Testis (tissue), 3 donors: ENCODE results near the gene NFIX. TPM values are rescaled to one million over a fixed set of nuclear protein-coding genes. Genes with fewer than 3 reads are reported as not detected.
"Not testable (repeated sequence)": the region's sequence is repeated elsewhere in the genome, so short reads cannot be mapped to it uniquely, and the experiment has no call there.

Experiments used
- DNase-seq: peaks from one replicate; pipeline ENCODE4 v3.0.0-alpha.2; 2019
- H3K27ac ChIP-seq, 2 donors: fragments of 200-600 bp; sonication (generic); one replicate each; pipeline ENCODE4 v1.5.1; 2019
- H3K27me3 ChIP-seq: fragments of 200-600 bp; sonication (generic); one replicate; pipeline ENCODE4 v1.5.1; 2019
- H3K36me3 ChIP-seq: fragments of 200-600 bp; sonication (generic); one replicate; pipeline ENCODE4 v1.5.1; 2017; ENCODE audit warnings: low read depth; ENCODE audit errors: missing control alignments
- H3K4me1 ChIP-seq: fragments of 200-600 bp; sonication (generic); one replicate; pipeline ENCODE4 v1.5.1; 2019
- H3K4me3 ChIP-seq, 2 donors: fragments of 200-600 bp; sonication (generic); one replicate each; pipeline ENCODE4 v1.5.1; 2017 to 2019
- H3K9me3 ChIP-seq: fragments of 200-600 bp; sonication (generic); one replicate; pipeline ENCODE4 v1.5.1; 2017
- POLR2A ChIP-seq: fragments of 450-650 bp; IDR thresholded peaks from one replicate; pipeline ENCODE4 v1.6.1; 2017; ENCODE audit warnings: antibody characterized with exemption, mild to moderate bottlenecking, moderate library complexity
- WGBS, 2 donors: methylation state at CpG; one replicate each; pipeline ENCODE4 v1.1.5; 2018; 5-methylcytosine and 5-hydroxymethylcytosine counted together
- intact Hi-C: fragments of 100-400 bp; cut with DNase I; formaldehyde crosslinking; loops from one replicate; pipeline ENCODE4 v1.15.1; 2023; ENCODE audit warnings: low total_unique reads
- polyA plus RNA-seq: library from polyadenylated mRNA; stranded (reverse); fragments of 350-450 nt; fragmentation: Illumina TruSeq; extraction: RNeasy Lipid Tissue Mini Kit (QIAGEN cat#74804); gene quantifications from one replicate; pipeline ENCODE4 v1.2.3, GENCODE V29; 2014; ENCODE audit warnings: low read depth, low replicate concordance; ENCODE audit not compliant: insufficient read depth
- total RNA-seq, 2 donors: library from RNA; depleted of rRNA; stranded (reverse); fragments of >200 nt; gene quantifications; one replicate each; pipeline ENCODE4 v1.2.3, GENCODE V29; 2016
- TF ChIP-seq, protein P1 (sequence below), 3 experiments: fragments of 450-650 bp in 2 of 3; fragments of 200-600 bp in 1 of 3; sonication (generic) in 1 of 3; IDR thresholded peaks; one replicate each; pipeline ENCODE4 v1.5.1; 2016 to 2019; ENCODE audit warnings: antibody characterized with exemption in 3 of 3, mild to moderate bottlenecking in 2 of 3, moderate library complexity in 1 of 3

NFIX gene
- total and polyA plus RNA-seq, 3 donors from 2014 or later: 47.4 to 62.4 (median 51.7) TPM

DNA sequence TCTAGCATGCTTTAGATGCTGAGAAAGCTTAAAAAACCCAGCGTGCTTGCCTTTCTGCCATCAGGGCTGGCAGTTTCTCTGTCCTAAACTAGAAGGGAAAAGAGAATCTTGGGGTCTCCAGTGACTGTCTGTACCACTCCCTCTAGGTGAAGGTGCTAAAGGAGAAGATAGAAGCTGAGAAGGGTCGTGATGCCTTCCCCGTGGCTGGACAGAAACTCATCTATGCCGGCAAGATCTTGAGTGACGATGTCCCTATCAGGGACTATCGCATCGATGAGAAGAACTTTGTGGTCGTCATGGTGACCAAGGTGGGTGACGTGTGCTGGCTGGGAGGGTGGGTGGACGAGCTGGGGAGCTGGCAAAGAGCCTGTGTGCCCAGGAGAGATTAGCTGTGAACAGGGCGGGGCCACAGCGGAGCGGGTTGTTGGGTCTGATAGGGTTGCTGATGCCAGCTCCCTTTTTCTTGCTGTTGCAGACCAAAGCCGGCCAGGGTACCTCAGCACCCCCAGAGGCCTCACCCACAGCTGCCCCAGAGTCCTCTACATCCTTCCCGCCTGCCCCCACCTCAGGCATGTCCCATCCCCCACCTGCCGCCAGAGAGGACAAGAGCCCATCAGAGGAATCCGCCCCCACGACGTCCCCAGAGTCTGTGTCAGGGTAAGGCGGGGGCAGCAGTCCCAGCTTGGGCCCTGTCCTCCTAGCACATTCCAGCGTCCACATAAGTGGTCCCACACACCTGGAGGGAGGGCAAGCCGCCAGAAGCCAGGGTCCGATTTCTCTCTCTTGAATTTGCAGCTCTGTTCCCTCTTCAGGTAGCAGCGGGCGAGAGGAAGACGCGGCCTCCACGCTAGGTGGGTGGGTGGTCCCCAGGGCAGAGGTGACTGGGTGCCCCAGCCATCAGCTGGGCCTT, 47.3 kb upstream of the NFIX start:
- Histone ChIP-seq H3K36me3 (no peaks in the 10 kb centered on the region), H3K4me1 (peaks cover 9% of the 10 kb centered on the region)

GRCh38 chr19:12948612-12949362, 46.5 kb upstream of the NFIX start:
- H3K9me3 ChIP-seq: no peaks in the 10 kb centered on the region
- no peak overlapping the region for H3K4me3 ChIP-seq
- no peaks in the 10 kb centered on the region for H3K36me3 ChIP-seq
- no peak for DNase-seq
- intact Hi-C loops: no loop called here
- no peak overlapping the region for H3K27ac ChIP-seq
- WGBS, 2 donors: 89 to 93% methylated on average over 18 to 26 of the region's 30 CpGs
- no peaks in the 10 kb centered on the region for H3K27me3 ChIP-seq
- no peak for TF ChIP-seq POLR2A
- TF ChIP-seq, protein P1, sequence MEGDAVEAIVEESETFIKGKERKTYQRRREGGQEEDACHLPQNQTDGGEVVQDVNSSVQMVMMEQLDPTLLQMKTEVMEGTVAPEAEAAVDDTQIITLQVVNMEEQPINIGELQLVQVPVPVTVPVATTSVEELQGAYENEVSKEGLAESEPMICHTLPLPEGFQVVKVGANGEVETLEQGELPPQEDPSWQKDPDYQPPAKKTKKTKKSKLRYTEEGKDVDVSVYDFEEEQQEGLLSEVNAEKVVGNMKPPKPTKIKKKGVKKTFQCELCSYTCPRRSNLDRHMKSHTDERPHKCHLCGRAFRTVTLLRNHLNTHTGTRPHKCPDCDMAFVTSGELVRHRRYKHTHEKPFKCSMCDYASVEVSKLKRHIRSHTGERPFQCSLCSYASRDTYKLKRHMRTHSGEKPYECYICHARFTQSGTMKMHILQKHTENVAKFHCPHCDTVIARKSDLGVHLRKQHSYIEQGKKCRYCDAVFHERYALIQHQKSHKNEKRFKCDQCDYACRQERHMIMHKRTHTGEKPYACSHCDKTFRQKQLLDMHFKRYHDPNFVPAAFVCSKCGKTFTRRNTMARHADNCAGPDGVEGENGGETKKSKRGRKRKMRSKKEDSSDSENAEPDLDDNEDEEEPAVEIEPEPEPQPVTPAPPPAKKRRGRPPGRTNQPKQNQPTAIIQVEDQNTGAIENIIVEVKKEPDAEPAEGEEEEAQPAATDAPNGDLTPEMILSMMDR (IDR thresholded peaks at IDR 0.05): no peak
- peaks cover 17% of the 10 kb centered on the region for H3K4me1 ChIP-seq

More for the DNA sequence above, 47.3 kb upstream of the NFIX start:
- 80 to 88% methylated on average over 15 to 26 of the region's 28 CpGs for WGBS, 2 donors
- no peak for DNase-seq
- H3K9me3 ChIP-seq: no peaks in the 10 kb centered on the region
- no peaks in the 10 kb centered on the region for H3K27me3 ChIP-seq
- intact Hi-C loops: no loop called here
- no peak overlapping the region for H3K27ac ChIP-seq
- H3K4me3 ChIP-seq: no peak overlapping the region
- TF ChIP-seq, protein P1 (IDR thresholded peaks at IDR 0.05): no peak
- no peak for TF ChIP-seq POLR2A

- intact Hi-C loops: no loop called here
Measured at GRCh38 chr19:12949363-12950283, 45.7 kb upstream of the NFIX start.

DNA sequence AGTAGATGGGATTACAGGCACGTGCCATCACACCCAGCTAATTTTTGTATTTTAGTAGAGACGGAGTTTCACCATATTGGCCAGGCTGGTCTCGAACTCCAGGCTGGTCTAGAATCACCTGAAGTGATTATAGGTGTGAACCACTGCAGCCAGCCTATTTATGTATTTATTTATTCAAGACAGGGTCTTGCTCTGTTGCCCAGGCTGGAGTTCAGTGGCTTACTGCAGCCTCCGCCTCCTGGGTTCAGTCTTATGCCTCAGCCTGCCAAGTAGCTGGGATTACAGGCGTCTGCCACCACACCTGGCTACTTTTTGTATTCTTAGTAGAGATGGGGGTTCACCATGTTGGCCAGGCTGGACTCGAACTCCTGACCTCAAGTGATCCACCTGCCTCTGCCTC, 43.2 kb upstream of the NFIX start:
- H3K27me3 ChIP-seq, DNase-seq, H3K36me3 ChIP-seq, H3K27ac ChIP-seq, intact Hi-C loops, H3K9me3 ChIP-seq, H3K4me3 ChIP-seq: not testable (repeated sequence)
- peaks cover 20% of the 10 kb centered on the region for H3K4me1 ChIP-seq
- WGBS, 2 donors: 91 to 100% methylated on average over 5 to 6 of the region's 6 CpGs

More at GRCh38 chr19:12949363-12950283, 45.7 kb upstream of the NFIX start:
- H3K4me3 ChIP-seq: no peak overlapping the region
- H3K4me1 ChIP-seq: peaks cover 19% of the 10 kb centered on the region
- H3K27me3 ChIP-seq: no peaks in the 10 kb centered on the region
- no peak overlapping the region for H3K27ac ChIP-seq
- no peaks in the 10 kb centered on the region for H3K36me3 ChIP-seq
- H3K9me3 ChIP-seq: no peaks in the 10 kb centered on the region
- DNase-seq: no peak
- TF ChIP-seq, protein P1 (IDR thresholded peaks at IDR 0.05): no peak
- no peak for TF ChIP-seq POLR2A
- 65 to 77% methylated on average over 15 to 16 of the region's 16 CpGs for WGBS, 2 donors
